HepG2 (cell line): Measurements from ENCODE around the gene FBP2. TPM values are rescaled to one million over a fixed set of nuclear protein-coding genes. Genes with fewer than 3 reads are reported as not detected.

Experiments used
- BORCS8-MEF2B ChIP-seq: sonication (generic); formaldehyde crosslinking; IDR thresholded peaks from 2 replicates; pipeline ENCODE4 v1.8.0; 2022; ENCODE audit warnings: mild to moderate bottlenecking, missing genetic modification reagents
- DNMT1 ChIP-seq: sonication (generic); formaldehyde crosslinking; IDR thresholded peaks from 2 replicates; pipeline ENCODE4 v1.5.1; 2020; ENCODE audit warnings: mild to moderate bottlenecking, missing genetic modification reagents
- ELF3 ChIP-seq: IDR thresholded peaks from 2 replicates; pipeline ENCODE4 v1.6.1; 2016; ENCODE audit warnings: missing genetic modification reagents, missing compliant biosample characterization
- MXD4 ChIP-seq: IDR thresholded peaks from 2 replicates; pipeline ENCODE4 v1.6.1; 2016; ENCODE audit warnings: mild to moderate bottlenecking, missing biosample characterization, missing genetic modification reagents
- NFATC3 ChIP-seq: sonication (generic); formaldehyde crosslinking; IDR thresholded peaks from 2 replicates; pipeline ENCODE4 v1.5.1; 2020; ENCODE audit warnings: mild to moderate bottlenecking, missing genetic modification reagents
- SNAPC5 ChIP-seq: sonication (generic); formaldehyde crosslinking; IDR thresholded peaks from 2 replicates; pipeline ENCODE4 v1.8.1; 2023; ENCODE audit warnings: mild to moderate bottlenecking, missing genetic modification reagents, borderline replicate concordance
- SOX5 ChIP-seq: IDR thresholded peaks from 2 replicates; pipeline ENCODE4 v1.6.1; 2016; ENCODE audit warnings: borderline replicate concordance
- SP5 ChIP-seq: IDR thresholded peaks from 2 replicates; pipeline ENCODE4 v1.6.1; 2016; ENCODE audit warnings: low read depth, borderline replicate concordance
- YEATS2 ChIP-seq: sonication (generic); formaldehyde crosslinking; IDR thresholded peaks from 2 replicates; pipeline ENCODE4 v1.4.0; 2020; ENCODE audit warnings: missing genetic modification reagents, borderline replicate concordance
- ZIK1 ChIP-seq: sonication (generic); formaldehyde crosslinking; IDR thresholded peaks from 2 replicates; pipeline ENCODE4 v1.5.0; 2020; ENCODE audit warnings: mild to moderate bottlenecking, low read depth, missing genetic modification reagents, borderline replicate concordance
- ZNF275 ChIP-seq: sonication (generic); formaldehyde crosslinking; IDR thresholded peaks from 2 replicates; pipeline ENCODE4 v1.8.0; 2022; ENCODE audit warnings: missing genetic modification reagents, mild to moderate bottlenecking, inconsistent platforms, borderline replicate concordance
- ZNF280D ChIP-seq: sonication (generic); formaldehyde crosslinking; IDR thresholded peaks from 2 replicates; pipeline ENCODE4 v1.5.1; 2020; ENCODE audit warnings: mild to moderate bottlenecking, missing genetic modification reagents
- ZNF350 ChIP-seq: sonication (generic); formaldehyde crosslinking; IDR thresholded peaks from 2 replicates; pipeline ENCODE4 v1.4.0; 2020; ENCODE audit warnings: mild to moderate bottlenecking, low read depth, missing genetic modification reagents, borderline replicate concordance
- ZNF460 ChIP-seq: sonication (generic); formaldehyde crosslinking; IDR thresholded peaks from 2 replicates; pipeline ENCODE4 v1.5.1; 2020; ENCODE audit warnings: missing genetic modification reagents, mild to moderate bottlenecking, borderline replicate concordance
- ZNF605 ChIP-seq: sonication (generic); formaldehyde crosslinking; IDR thresholded peaks from 2 replicates; pipeline ENCODE4 v1.8.0; 2022; ENCODE audit warnings: mild to moderate bottlenecking, missing genetic modification reagents
- ZNF709 ChIP-seq: sonication (generic); formaldehyde crosslinking; IDR thresholded peaks from 2 replicates; pipeline ENCODE4 v1.5.0; 2020; ENCODE audit warnings: mild to moderate bottlenecking, missing genetic modification reagents
- ZNF720 ChIP-seq: sonication (generic); formaldehyde crosslinking; IDR thresholded peaks from 2 replicates; pipeline ENCODE4 v1.4.0; 2020; ENCODE audit warnings: missing genetic modification reagents
- polyA plus RNA-seq, 8 experiments: library from polyadenylated mRNA; depleted of rRNA in 3 of 8; stranded (reverse) in 7 of 8; unstranded in 1 of 8; fragments of >200 nt; fragmentation: Illumina TruSeq in 4 of 8; extraction: Trizol in 4 of 8; gene quantifications; 2 replicates each; pipeline versions ENCODE4 v1.2.1 to v1.2.3, GENCODE V29; 2011 to 2016; ENCODE audit warnings: low read depth in 4 of 8, missing spikeins in 1 of 8, mixed read lengths in 1 of 8; ENCODE audit not compliant: insufficient read depth in 1 of 8
- total RNA-seq, 5 experiments: library from RNA; depleted of rRNA; stranded (reverse); fragments of >200 nt; fragmentation: Illumina TruSeq; extraction: Trizol; gene quantifications; 2 replicates each; pipeline ENCODE4 v1.2.3, GENCODE V29; 2016; ENCODE audit warnings: low read depth in 1 of 5
- TF ChIP-seq, protein P1 (sequence below): sonication (generic); formaldehyde crosslinking; IDR thresholded peaks from 2 replicates; pipeline ENCODE4 v1.5.0; 2020; ENCODE audit warnings: mild to moderate bottlenecking, missing genetic modification reagents, borderline replicate concordance
- TF ChIP-seq, protein P2 (sequence below): sonication (generic); formaldehyde crosslinking; IDR thresholded peaks from 2 replicates; pipeline ENCODE4 v1.5.0; 2020; ENCODE audit warnings: mild to moderate bottlenecking, missing genetic modification reagents
- TF ChIP-seq, protein P3 (sequence below): sonication (generic); formaldehyde crosslinking; IDR thresholded peaks from 2 replicates; pipeline ENCODE4 v1.4.0; 2020; ENCODE audit warnings: missing genetic modification reagents

FBP2 gene
- total and polyA plus RNA-seq, 2 of the 13 experiments (the other 11 are each of a cell fraction or from before 2014, with no cell fraction given), result not detected

DNA sequence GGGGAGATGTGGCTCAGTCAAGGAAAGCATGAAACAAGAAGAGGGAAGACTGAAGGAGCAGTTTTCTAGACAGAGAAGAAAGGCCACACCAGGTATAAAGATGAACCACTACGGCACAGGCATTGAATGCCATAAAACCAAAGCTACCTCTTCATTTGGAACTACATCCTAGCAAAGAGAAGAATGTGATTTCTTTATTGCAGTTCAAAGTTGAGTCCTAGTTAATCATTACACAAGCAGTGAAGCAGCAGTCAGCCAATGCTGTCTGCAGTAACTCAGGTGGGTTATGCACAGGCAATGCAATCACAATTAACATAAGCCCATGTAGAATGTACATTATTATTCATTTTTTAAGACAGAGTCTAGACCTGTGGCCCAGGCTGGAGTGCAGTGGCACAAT, 60.5 kb downstream of the FBP2 start (continued):
- TF ChIP-seq, protein P1, sequence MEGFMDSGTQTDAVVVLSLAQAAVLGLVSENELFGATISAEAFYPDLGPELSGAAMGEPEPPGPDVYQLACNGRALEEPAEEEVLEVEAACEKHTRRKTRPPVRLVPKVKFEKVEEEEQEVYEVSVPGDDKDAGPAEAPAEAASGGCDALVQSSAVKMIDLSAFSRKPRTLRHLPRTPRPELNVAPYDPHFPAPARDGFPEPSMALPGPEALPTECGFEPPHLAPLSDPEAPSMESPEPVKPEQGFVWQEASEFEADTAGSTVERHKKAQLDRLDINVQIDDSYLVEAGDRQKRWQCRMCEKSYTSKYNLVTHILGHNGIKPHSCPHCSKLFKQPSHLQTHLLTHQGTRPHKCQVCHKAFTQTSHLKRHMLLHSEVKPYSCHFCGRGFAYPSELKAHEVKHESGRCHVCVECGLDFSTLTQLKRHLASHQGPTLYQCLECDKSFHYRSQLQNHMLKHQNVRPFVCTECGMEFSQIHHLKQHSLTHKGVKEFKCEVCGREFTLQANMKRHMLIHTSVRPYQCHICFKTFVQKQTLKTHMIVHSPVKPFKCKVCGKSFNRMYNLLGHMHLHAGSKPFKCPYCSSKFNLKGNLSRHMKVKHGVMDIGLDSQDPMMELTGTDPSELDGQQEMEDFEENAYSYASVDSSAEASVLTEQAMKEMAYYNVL, result no peak
- no peak for TF ChIP-seq SP5 (CRISPR knock-in tag)
- TF ChIP-seq ELF3 (CRISPR knock-in tag), result 0 out of 2 replicates have a peak, but pooled peaks have one; percentile 12
- TF ChIP-seq, protein P2, sequence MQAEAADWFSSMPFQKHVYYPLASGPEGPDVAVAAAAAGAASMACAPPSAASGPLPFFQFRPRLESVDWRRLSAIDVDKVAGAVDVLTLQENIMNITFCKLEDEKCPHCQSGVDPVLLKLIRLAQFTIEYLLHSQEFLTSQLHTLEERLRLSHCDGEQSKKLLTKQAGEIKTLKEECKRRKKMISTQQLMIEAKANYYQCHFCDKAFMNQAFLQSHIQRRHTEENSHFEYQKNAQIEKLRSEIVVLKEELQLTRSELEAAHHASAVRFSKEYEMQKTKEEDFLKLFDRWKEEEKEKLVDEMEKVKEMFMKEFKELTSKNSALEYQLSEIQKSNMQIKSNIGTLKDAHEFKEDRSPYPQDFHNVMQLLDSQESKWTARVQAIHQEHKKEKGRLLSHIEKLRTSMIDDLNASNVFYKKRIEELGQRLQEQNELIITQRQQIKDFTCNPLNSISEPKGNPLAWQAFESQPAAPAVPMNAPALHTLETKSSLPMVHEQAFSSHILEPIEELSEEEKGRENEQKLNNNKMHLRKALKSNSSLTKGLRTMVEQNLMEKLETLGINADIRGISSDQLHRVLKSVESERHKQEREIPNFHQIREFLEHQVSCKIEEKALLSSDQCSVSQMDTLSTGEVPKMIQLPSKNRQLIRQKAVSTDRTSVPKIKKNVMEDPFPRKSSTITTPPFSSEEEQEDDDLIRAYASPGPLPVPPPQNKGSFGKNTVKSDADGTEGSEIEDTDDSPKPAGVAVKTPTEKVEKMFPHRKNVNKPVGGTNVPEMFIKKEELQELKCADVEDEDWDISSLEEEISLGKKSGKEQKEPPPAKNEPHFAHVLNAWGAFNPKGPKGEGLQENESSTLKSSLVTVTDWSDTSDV (CRISPR knock-in tag), result no peak
- no peak for TF ChIP-seq MXD4 (CRISPR knock-in tag)
- TF ChIP-seq, protein P3, sequence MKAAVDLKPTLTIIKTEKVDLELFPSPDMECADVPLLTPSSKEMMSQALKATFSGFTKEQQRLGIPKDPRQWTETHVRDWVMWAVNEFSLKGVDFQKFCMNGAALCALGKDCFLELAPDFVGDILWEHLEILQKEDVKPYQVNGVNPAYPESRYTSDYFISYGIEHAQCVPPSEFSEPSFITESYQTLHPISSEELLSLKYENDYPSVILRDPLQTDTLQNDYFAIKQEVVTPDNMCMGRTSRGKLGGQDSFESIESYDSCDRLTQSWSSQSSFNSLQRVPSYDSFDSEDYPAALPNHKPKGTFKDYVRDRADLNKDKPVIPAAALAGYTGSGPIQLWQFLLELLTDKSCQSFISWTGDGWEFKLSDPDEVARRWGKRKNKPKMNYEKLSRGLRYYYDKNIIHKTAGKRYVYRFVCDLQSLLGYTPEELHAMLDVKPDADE (CRISPR knock-in tag), result no peak
- TF ChIP-seq ZIK1, result no peak
- no peak for TF ChIP-seq ZNF350 (CRISPR knock-in tag)
- TF ChIP-seq ZNF280D (CRISPR knock-in tag), result no peak
- no peak for TF ChIP-seq ZNF720 (CRISPR knock-in tag)
- TF ChIP-seq BORCS8-MEF2B, result no peak
- TF ChIP-seq SOX5 (CRISPR knock-in tag), result 0 out of 2 replicates have a peak, but pooled peaks have one; percentile 19
- no peak; the same call in 1 of the 2 replicates for TF ChIP-seq YEATS2 (CRISPR knock-in tag)
- no peak for TF ChIP-seq ZNF275 (CRISPR knock-in tag)
- no peak for TF ChIP-seq ZNF605 (CRISPR knock-in tag)
- TF ChIP-seq NFATC3 (CRISPR knock-in tag), result no peak
- no peak for TF ChIP-seq ZNF709 (CRISPR knock-in tag)
- no peak for TF ChIP-seq SNAPC5 (CRISPR knock-in tag)
- no peak for TF ChIP-seq DNMT1 (CRISPR knock-in tag)
- no peak for TF ChIP-seq ZNF460
